ENCODE results near the gene PEPD.

DNA sequence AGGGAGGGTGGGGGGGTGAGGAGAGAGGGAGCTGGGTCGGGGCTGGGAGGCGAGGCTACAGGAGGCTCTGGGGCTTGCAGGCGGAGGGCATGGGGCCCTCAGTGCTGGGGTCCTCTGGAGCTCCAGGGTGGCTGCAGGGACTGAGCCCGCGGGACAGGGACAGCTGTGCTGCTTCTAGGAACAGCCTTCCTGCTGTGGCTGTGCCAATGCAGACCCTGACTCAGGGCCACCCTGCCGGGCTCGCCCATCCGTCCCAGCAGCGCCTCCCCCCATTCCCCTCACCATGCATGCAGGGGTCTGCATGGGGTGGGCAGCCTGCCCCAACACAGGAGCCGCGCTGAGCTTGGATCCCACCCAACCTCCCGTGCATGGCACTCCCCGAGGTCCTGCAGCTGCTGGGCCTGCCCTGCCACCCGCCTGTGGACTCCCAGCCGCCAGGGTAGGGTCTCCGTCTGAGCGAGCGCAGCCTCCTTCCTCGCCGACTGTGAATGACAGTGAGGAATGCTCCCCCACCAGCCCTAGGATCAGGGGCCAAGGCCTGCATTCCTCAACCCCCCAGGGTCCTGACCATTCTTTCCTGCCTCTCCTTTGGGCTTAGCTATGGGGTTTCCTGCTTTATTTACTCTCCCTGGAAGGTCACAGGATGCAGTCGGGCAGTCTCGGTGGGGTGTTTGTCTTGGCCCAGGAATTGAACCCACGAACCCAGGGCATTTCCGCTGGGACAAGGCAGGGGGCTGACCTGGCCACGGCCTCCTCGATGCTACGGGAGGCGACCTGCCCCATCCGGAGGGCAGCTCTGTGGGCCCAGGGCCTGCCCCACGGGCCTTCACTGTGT, 124.7 kb downstream of the PEPD start:
- no peak for TF ChIP-seq CTCF (IDR thresholded peaks at IDR 0.05)
- TF ChIP-seq ZNF263 (CRISPR knock-in tag; IDR thresholded peaks at IDR 0.05; ENCODE audit: low read depth): no peak
- TF ChIP-seq NFYB (CRISPR knock-in tag; conservative IDR thresholded peaks at IDR 0.05; ENCODE audit: low read depth): no peak
- TF ChIP-seq JUN (CRISPR knock-in tag; IDR thresholded peaks at IDR 0.05): no peak
- no peak for TF ChIP-seq FOXP1 (CRISPR knock-in tag; IDR thresholded peaks at IDR 0.05; ENCODE audit: borderline replicate concordance)
- TF ChIP-seq, protein P1, sequence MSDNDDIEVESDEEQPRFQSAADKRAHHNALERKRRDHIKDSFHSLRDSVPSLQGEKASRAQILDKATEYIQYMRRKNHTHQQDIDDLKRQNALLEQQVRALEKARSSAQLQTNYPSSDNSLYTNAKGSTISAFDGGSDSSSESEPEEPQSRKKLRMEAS (CRISPR knock-in tag; IDR thresholded peaks at IDR 0.05): no peak
- TF ChIP-seq NR3C1 (CRISPR knock-in tag; conservative IDR thresholded peaks at IDR 0.05; ENCODE audit: low read depth): no peak

Data from WTC11 (cell line).